ENCODE measurements around the gene HCRTR1. TPM values are rescaled to one million over a fixed set of nuclear protein-coding genes. Genes with fewer than 3 reads are reported as not detected.

The HCRTR1 gene
- total RNA-seq, 2 experiments from 2014 or later = not detected

DNA sequence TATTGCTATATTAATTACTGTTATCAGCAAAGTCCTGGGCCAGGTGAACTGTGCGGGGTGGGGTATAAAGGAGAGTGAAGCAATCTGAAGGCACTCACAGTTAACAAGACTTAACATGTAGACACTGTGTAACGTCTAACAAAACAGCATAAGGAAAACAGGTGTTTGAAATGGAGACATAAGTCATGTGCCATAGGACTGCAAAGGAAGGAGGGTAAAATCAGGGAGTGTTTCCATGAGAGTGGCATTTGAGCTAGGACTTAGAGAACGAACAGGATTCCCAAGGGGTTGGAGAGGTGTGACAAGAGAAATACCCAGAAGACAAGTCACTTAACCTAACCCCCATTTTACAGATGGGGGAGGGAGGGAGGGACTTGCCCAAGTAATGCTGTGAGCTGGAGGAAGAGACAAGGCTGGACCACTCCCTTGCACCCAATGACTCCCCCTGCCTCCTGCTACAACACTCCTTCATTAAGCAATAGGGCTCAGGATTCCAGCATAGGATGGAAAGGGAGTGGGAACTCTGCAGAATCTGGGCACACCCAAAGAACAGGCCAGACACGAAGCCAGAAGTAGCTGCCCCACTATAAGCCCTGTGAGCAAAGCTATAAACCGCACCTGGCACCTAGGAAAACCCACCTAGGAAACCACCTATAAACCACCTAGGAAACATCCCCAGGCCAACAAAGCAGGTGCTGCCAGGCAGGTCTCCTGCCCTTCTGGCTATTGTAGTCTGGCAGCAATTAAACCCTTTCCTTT, 20.6 kb downstream of the HCRTR1 start:
- no peaks in the 10 kb centered on the region for H3K27me3 Mint-ChIP-seq
- ChIA-PET CTCF (interaction anchor here (0.6 to 2.3 kb wide), 5 partner anchors 13 to 177 kb away, joined by 3 to 5 read pairs (median 4); partner anchors contain the start of gene SPOCD1), POLR2A (no interaction called here)
- ATAC-seq (no peak), DNase-seq (no peak)
- no peak overlapping the region for H3K27ac Mint-ChIP-seq
- intact Hi-C loops (cut with DNase I, micrococcal nuclease) = no loop called here
- H3K4me1 Mint-ChIP-seq = peaks cover 14% of the 10 kb centered on the region
- H3K36me3 Mint-ChIP-seq (ENCODE audit: low read depth) = peaks cover 2% of the 10 kb centered on the region
- H3K9me3 Mint-ChIP-seq (ENCODE audit: low read depth) = no peaks in the 10 kb centered on the region
- no peak overlapping the region for H3K4me3 Mint-ChIP-seq

DNA sequence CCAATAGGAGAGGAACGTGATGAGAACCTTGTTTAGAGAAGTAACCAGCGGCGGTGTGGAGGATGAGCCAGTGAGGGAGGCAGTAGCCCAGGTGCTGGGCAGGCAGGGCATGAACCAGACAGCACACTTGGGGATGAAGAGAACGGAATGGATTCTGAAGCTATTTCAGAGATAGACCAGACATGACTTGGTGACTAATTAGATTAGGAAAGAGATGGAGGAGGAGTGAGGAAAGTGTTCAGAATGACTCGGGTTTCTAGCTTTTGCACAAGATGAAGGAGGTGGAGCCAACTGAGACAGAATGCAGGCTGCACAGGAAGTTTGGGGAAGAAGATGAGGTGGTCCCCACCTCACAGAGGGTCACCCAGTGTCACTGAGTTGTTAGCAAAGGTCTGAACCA, 22.1 kb downstream of the HCRTR1 start:
- no peak overlapping the region for H3K27ac Mint-ChIP-seq
- peaks cover 21% of the 10 kb centered on the region for H3K4me1 Mint-ChIP-seq
- H3K36me3 Mint-ChIP-seq (ENCODE audit: low read depth) = no peaks in the 10 kb centered on the region
- CTCF ChIA-PET = interaction anchor here (1.5 to 2.3 kb wide), 2 partner anchors 10 to 12 kb away, joined by 4 to 5 read pairs; no protein-coding TSS in a partner anchor
- POLR2A ChIA-PET = no interaction called here
- H3K27me3 Mint-ChIP-seq = no peaks in the 10 kb centered on the region
- DNase-seq (no peak), ATAC-seq (no peak)
- no peaks in the 10 kb centered on the region for H3K9me3 Mint-ChIP-seq (ENCODE audit: low read depth)
- intact Hi-C loops (cut with DNase I, micrococcal nuclease) = no loop called here
- H3K4me3 Mint-ChIP-seq = no peak overlapping the region

DNA sequence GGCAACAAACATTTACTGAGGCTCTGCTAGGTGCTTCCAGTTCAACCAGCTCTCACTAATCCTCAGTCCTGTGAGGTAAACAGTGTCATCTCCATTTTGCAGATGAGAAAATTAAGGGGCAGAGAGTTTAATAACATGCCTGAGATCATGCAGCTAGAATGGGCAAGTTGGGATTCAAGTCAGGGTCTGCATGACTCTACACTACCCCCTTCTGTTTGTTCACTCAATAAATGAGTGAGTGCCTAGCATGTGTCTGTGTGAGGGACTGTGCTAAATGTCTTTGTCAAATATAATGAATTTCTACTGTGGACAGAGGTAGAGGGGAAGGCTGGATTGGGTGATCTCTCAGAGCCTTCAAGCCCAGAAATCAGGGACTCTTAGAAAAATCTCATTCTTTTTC, 22.7 kb downstream of the HCRTR1 start:
- no peaks in the 10 kb centered on the region for H3K9me3 Mint-ChIP-seq (ENCODE audit: low read depth)
- DNase-seq = no peak
- CTCF ChIA-PET = interaction anchor here (1.5 kb wide), 1 partner anchor 11 kb away, joined by 5 read pairs; no protein-coding TSS in a partner anchor

DNA sequence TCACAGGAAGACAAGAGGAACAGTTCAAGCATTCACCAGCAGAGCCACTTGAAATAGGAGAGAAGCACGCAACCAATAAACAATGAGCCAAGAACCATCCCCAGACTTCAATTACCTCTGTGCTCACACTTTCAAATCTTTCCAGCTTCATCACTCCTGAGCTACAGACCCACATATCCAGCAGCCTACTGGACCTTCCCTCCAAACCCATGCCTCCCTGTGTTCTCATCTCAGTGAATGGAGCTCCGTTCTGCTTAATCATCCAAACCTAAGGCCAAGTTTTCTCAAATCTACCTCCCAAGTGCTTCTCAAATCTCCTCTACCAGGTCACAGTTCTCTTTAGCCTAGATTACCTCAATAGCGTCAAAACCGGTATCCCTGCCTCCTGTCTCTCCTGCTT, 23.5 kb downstream of the HCRTR1 start:
- CTCF ChIA-PET = interaction anchor here (0.6 kb wide), 1 partner anchor 451 kb away, joined by 3 read pairs; no protein-coding TSS in a partner anchor
- no peak overlapping the region for H3K27ac Mint-ChIP-seq

More for the DNA sequence above, 22.7 kb downstream of the HCRTR1 start:
- H3K4me1 Mint-ChIP-seq = peaks cover 21% of the 10 kb centered on the region
- H3K27me3 Mint-ChIP-seq = no peaks in the 10 kb centered on the region
- no peak overlapping the region for H3K4me3 Mint-ChIP-seq
- H3K36me3 Mint-ChIP-seq (ENCODE audit: low read depth) = no peaks in the 10 kb centered on the region
- intact Hi-C loops (cut with DNase I, micrococcal nuclease) = loop anchor here in 1 of 2 experiments (10.0 kb wide), 2 partner anchors 755 to 1175 kb away; partner anchors contain the start of genes BSDC1, S100PBP and YARS1
- POLR2A ChIA-PET = no interaction called here
- H3K27ac Mint-ChIP-seq = no peak overlapping the region
- ATAC-seq = no peak

DNA sequence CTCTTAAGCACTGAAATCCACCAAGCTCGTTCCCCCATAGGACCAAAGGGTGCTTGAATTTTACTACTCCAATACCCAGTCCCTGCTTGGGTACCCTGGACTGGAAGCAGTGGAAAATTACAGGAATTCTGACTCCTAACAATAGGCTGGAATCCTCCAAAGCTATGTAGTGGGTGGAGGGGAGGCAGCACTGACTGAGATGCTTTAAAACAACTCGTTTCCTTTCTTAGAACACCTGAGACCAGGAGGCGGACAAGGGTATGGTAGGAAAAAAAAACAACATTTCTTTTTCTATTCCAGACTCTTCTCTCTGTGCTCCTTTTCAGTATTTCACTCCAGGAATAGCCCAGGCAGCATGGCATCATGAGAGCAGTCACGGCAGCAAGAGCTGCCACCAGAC, 24.9 kb downstream of the HCRTR1 start:
- no peaks in the 10 kb centered on the region for H3K27me3 Mint-ChIP-seq
- peaks cover 2% of the 10 kb centered on the region for H3K36me3 Mint-ChIP-seq (ENCODE audit: low read depth)
- ChIA-PET POLR2A (interaction anchor here (0.7 to 0.8 kb wide), 2 partner anchors 24 to 119 kb away, joined by 3 to 6 read pairs; no protein-coding TSS in a partner anchor), CTCF (interaction anchor here (1.1 to 3.5 kb wide), 3 partner anchors 8 to 147 kb away, joined by 3 to 20 read pairs (median 4); no protein-coding TSS in a partner anchor)
- H3K27ac Mint-ChIP-seq = no peak overlapping the region
- no peaks in the 10 kb centered on the region for H3K9me3 Mint-ChIP-seq (ENCODE audit: low read depth)
- H3K4me1 Mint-ChIP-seq = peaks cover 28% of the 10 kb centered on the region
- no peak overlapping the region for H3K4me3 Mint-ChIP-seq
- intact Hi-C loops (cut with DNase I, micrococcal nuclease) = loop anchor here in 1 of 2 experiments (10.0 kb wide), 2 partner anchors 752 to 1172 kb away; partner anchors contain the start of genes BSDC1, S100PBP and YARS1
- DNase-seq (no peak), ATAC-seq (no peak)

More for the DNA sequence above, 23.5 kb downstream of the HCRTR1 start:
- H3K9me3 Mint-ChIP-seq (ENCODE audit: low read depth) = no peaks in the 10 kb centered on the region
- peaks cover 29% of the 10 kb centered on the region for H3K4me1 Mint-ChIP-seq
- H3K27me3 Mint-ChIP-seq = no peaks in the 10 kb centered on the region
- POLR2A ChIA-PET = interaction anchor here (0.6 kb wide), 1 partner anchor 145 kb away, joined by 3 read pairs; no protein-coding TSS in a partner anchor
- intact Hi-C loops (cut with DNase I, micrococcal nuclease) = loop anchor here in 1 of 2 experiments (10.0 kb wide), 2 partner anchors 754 to 1174 kb away; partner anchors contain the start of genes BSDC1, S100PBP and YARS1
- ATAC-seq = no peak
- no peak overlapping the region for H3K4me3 Mint-ChIP-seq
- no peaks in the 10 kb centered on the region for H3K36me3 Mint-ChIP-seq (ENCODE audit: low read depth)
- no peak for DNase-seq

DNA sequence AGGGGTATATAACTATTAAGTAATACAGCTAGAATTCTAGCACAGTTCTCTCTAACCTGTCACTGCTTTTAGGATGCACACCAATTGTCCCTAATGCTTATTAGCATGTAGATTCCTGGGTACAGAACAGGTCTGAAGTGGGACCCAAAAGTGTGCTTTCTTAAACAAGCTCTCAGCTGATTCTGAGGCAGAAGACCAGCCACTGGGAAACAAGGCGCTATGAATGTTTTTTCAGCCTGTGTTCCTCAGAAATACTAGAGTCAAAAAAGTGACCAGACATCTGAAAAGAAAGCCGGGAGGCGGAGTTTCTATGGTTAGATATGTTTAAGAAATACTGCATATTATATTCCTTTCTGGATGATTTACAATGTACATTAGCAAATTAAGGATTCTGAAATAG, 25.4 kb downstream of the HCRTR1 start:
- Mint-ChIP-seq H3K27ac (no peak overlapping the region), H3K27me3 (no peaks in the 10 kb centered on the region), H3K9me3 (ENCODE audit: low read depth) (no peaks in the 10 kb centered on the region), H3K4me3 (no peak overlapping the region), H3K4me1 (peaks cover 24% of the 10 kb centered on the region), H3K36me3 (ENCODE audit: low read depth) (peaks cover 2% of the 10 kb centered on the region)
- intact Hi-C loops (cut with DNase I, micrococcal nuclease) = loop anchor here in 1 of 2 experiments (10.0 kb wide), 2 partner anchors 752 to 1172 kb away; partner anchors contain the start of genes BSDC1, S100PBP and YARS1
- CTCF ChIA-PET = interaction anchor here (0.8 to 3.5 kb wide), 4 partner anchors 9 to 146 kb away, joined by 3 to 20 read pairs (median 4); no protein-coding TSS in a partner anchor
- POLR2A ChIA-PET = interaction anchor here (0.7 to 0.8 kb wide), 2 partner anchors 25 to 119 kb away, joined by 3 to 6 read pairs; no protein-coding TSS in a partner anchor
- DNase-seq (no peak), ATAC-seq (no peak)

DNA sequence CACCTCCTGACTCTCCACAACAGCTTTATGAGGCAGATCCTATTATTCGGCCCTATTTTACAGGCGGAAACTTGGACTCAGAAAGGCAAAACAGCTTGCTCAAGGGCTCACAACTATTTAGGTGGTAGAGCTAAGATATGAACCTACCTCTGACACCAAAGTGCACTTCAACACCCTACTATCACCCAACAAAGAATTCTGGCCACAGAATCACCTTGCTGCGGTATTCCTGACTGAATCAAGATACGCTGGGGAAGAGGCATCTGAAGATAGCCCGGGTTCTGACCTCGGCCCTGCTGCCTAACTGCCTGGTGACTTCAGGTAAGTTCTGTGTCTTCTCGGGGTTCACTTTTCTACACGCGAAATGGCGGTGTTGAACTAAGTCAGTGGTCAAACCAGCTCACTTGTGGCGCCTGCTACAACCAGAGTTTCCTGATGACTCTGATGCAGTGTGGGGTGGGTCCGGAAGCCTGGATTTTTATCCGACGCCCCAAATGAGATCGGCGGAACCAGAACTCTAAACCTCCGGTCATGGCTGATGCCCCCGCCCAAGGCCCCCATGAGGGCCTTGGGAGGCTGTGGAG, 26.6 kb downstream of the HCRTR1 start:
- peak overlapping the region; percentile 100 for H3K27ac Mint-ChIP-seq
- ChIA-PET POLR2A (interaction anchor here (0.6 to 2.0 kb wide), 4 partner anchors 57 to 145 kb away, joined by 3 to 10 read pairs (median 4); no protein-coding TSS in a partner anchor), CTCF (interaction anchor here (0.6 to 3.5 kb wide), 12 partner anchors 8 to 734 kb away, joined by 3 to 20 read pairs (median 3); no protein-coding TSS in a partner anchor)
- ATAC-seq (peak; percentile 53), DNase-seq (no peak)
- peaks cover 2% of the 10 kb centered on the region for H3K36me3 Mint-ChIP-seq (ENCODE audit: low read depth)
- peak overlapping the region; percentile 95 for H3K4me3 Mint-ChIP-seq
- peaks cover 23% of the 10 kb centered on the region for H3K4me1 Mint-ChIP-seq
- H3K27me3 Mint-ChIP-seq = no peaks in the 10 kb centered on the region
- no peaks in the 10 kb centered on the region for H3K9me3 Mint-ChIP-seq (ENCODE audit: low read depth)
- intact Hi-C loops (cut with DNase I, micrococcal nuclease) = loop anchor here in 1 of 2 experiments (1.0 to 10.0 kb wide), 6 partner anchors 348 to 1171 kb away; partner anchors contain the start of genes BSDC1, KHDRBS1, S100PBP and SNRNP40

DNA sequence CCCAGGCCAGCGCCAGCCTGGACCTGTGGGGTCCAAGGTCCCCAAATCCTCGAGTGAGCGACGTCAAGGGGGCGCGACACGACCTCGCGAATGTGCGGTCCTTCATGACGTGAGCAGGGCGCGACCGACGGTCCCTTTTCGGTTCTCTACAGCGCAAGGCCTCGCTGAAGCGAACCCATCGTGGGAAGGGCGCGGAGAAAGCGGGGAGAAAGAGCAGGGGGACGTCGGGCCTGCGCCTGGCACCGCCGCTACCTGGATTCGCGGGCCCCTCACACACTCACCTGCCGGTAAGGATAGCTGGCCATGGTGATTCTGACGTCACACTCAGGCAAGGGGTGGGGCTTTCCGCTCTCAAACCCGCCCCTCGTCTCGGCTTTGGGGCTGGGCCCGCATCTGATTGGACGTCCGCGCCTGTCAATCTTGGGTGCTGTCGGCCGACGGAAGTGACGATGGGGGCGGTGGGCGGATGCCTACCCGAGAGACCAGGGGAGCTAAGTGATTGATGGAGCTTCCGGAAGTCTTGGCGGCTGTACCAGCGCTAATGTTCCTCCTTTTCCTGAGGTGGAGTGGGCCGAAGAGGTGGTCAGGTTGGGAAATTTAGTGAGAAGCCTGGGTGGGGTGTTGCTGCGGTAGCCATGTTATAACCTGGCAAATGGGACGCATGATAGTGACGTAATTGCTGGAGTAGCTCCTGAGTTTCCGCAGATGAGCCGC, 27.2 kb downstream of the HCRTR1 start, which contains the start of gene PEF1:
Gene PEF1 (minus strand): TSS at position 317 of the 714 bp plus-strand sequence. CDS start 12 bp downstream, at position 305.
- peaks cover 2% of the 10 kb centered on the region for H3K36me3 Mint-ChIP-seq (ENCODE audit: low read depth)
- ChIA-PET POLR2A (interaction anchor here (0.6 to 2.0 kb wide), 11 partner anchors 17 to 978 kb away, joined by 3 to 10 read pairs (median 4); partner anchors contain the start of genes KPNA6, SNRNP40 and ZCCHC17), CTCF (interaction anchor here (0.6 to 3.5 kb wide), 14 partner anchors 8 to 462 kb away, joined by 3 to 20 read pairs (median 3); no protein-coding TSS in a partner anchor)
- H3K27me3 Mint-ChIP-seq = no peaks in the 10 kb centered on the region
- ATAC-seq = peak; percentile 91
- no peaks in the 10 kb centered on the region for H3K9me3 Mint-ChIP-seq (ENCODE audit: low read depth)
- peak within 1 kb of the TSS; percentile 100 for H3K27ac Mint-ChIP-seq
- H3K4me1 Mint-ChIP-seq = peaks cover 23% of the 10 kb centered on the region
- H3K4me3 Mint-ChIP-seq = peak within 1 kb of the TSS; percentile 95
- intact Hi-C loops (cut with DNase I, micrococcal nuclease) = loop anchor here in 1 of 2 experiments (1.0 to 10.0 kb wide), 10 partner anchors 144 to 1170 kb away; partner anchors contain the start of genes BSDC1, KHDRBS1, PTP4A2 and PUM1
- peak; percentile 100 for DNase-seq

DNA sequence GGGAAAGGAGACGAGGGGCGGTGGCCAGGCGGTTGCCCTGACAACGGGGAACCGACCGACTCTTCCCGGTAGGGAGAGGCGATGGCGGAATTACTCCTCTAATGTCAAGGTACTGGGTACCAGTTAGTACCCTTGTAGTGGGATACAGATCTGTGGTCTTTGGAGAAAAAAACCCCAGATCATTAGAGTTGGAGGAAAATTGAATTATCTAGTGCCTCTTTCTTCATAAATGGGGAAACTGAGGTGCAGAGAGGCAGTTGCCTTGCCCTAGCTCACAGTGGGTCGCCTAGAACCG, 27.7 kb downstream of the HCRTR1 start:
- ChIA-PET POLR2A (interaction anchor here (0.6 to 2.0 kb wide), 11 partner anchors 16 to 977 kb away, joined by 3 to 10 read pairs (median 4); partner anchors contain the start of genes KPNA6, SNRNP40 and ZCCHC17), CTCF (interaction anchor here (0.6 to 3.5 kb wide), 12 partner anchors 9 to 463 kb away, joined by 3 to 20 read pairs (median 3); no protein-coding TSS in a partner anchor)
- ATAC-seq = no peak
- peak overlapping the region; percentile 95 for H3K4me3 Mint-ChIP-seq
- intact Hi-C loops (cut with DNase I, micrococcal nuclease) = loop anchor here in 1 of 2 experiments (1.0 to 10.0 kb wide), 6 partner anchors 143 to 1170 kb away; partner anchors contain the start of genes BSDC1, PTP4A2, PUM1 and S100PBP
- peak overlapping the region; percentile 100 for H3K27ac Mint-ChIP-seq
- H3K36me3 Mint-ChIP-seq (ENCODE audit: low read depth) = peaks cover 2% of the 10 kb centered on the region
- no peaks in the 10 kb centered on the region for H3K27me3 Mint-ChIP-seq
- H3K9me3 Mint-ChIP-seq (ENCODE audit: low read depth) = no peaks in the 10 kb centered on the region
- DNase-seq = no peak
- peaks cover 23% of the 10 kb centered on the region for H3K4me1 Mint-ChIP-seq
